H1 (cell line): ENCODE results near the gene C1GALT1.
"Not testable (repeated sequence)": the region's sequence is repeated elsewhere in the genome, so short reads cannot be mapped to it uniquely, and the experiment has no call there.

Source experiments
- CHD7 ChIP-seq: fragments of 300-600 bp; sonication (generic); IDR thresholded peaks from 2 replicates; pipeline ENCODE4 v1.7.1; 2012; ENCODE audit warnings: low read length, moderate library complexity, mild to moderate bottlenecking, inconsistent platforms; ENCODE audit not compliant: insufficient replicate concordance
- CTCF ChIP-seq, 3 experiments: IDR thresholded peaks; 1 replicate in 2 of 3; 2 replicates in 1 of 3; pipeline versions ENCODE4 v1.5.1 to v1.6.1; 2011; ENCODE audit warnings: low read length in 3 of 3, mild to moderate bottlenecking in 3 of 3, inconsistent platforms in 2 of 3, low read depth in 1 of 3, moderate library complexity in 1 of 3; ENCODE audit not compliant: insufficient read depth in 1 of 3; ENCODE audit errors: control extremely low read depth in 1 of 3
- KDM1A ChIP-seq: fragments of 200-600, 300-600 bp; sonication (generic); IDR thresholded peaks from 2 replicates; pipeline ENCODE4 v1.7.1; 2016; ENCODE audit warnings: mild to moderate bottlenecking, low read length, borderline replicate concordance
- NRF1 ChIP-seq: IDR thresholded peaks from 2 replicates; pipeline ENCODE4 v1.6.1; 2011; ENCODE audit warnings: mild to moderate bottlenecking, low read depth, low read length, improper control_type of control experiment
- POLR2A ChIP-seq, 2 experiments: IDR thresholded peaks; 1 replicate in 1 of 2; 2 replicates in 1 of 2; pipeline ENCODE4 v1.6.1; 2011; ENCODE audit warnings: low read depth in 2 of 2, low read length in 2 of 2, mild to moderate bottlenecking in 2 of 2; ENCODE audit errors: control extremely low read depth in 1 of 2
- SP2 ChIP-seq: IDR thresholded peaks from 2 replicates; pipeline ENCODE4 v1.6.1; 2012; ENCODE audit warnings: mild to moderate bottlenecking, low read length, inconsistent platforms
- SRF ChIP-seq: IDR thresholded peaks from 2 replicates; pipeline ENCODE4 v1.6.1; 2011; ENCODE audit warnings: mild to moderate bottlenecking, low read depth, low read length, moderate library complexity
- TCF12 ChIP-seq: IDR thresholded peaks from 2 replicates; pipeline ENCODE4 v1.6.1; 2011; ENCODE audit warnings: low read depth, mild to moderate bottlenecking, low read length

- not testable (repeated sequence) for TF ChIP-seq TCF12; POLR2A (IDR thresholded peaks at IDR 0.05; ENCODE audit: control extremely low read depth in 1 of 2, low read depth in 2 of 2, low read length in 2 of 2); CHD7; KDM1A; SP2; CTCF (IDR thresholded peaks at IDR 0.05; ENCODE audit: control extremely low read depth in 1 of 3, insufficient read depth in 1 of 3, low read depth in 1 of 3, low read length in 3 of 3); NRF1; SRF
These were observed 17.9 kb downstream of the C1GALT1 start for GRCh38 chr7:7200255-7200654.
